IMR-90 (cell line): ENCODE results near the gene FXYD6.

ENCODE experiments used
- BHLHE40 ChIP-seq: fragments of 150-350 bp; IDR thresholded peaks from 2 replicates; pipeline ENCODE4 v1.6.1; 2016; ENCODE audit warnings: mild to moderate bottlenecking, low read depth, low read length
- CEBPB ChIP-seq: IDR thresholded peaks from 2 replicates; pipeline ENCODE4 v1.6.1; 2012; ENCODE audit warnings: low read depth, low read length, improper control_type of control experiment
- CTCF ChIP-seq: conservative IDR thresholded peaks from 2 replicates; pipeline ENCODE4 v1.5.1; 2012; ENCODE audit warnings: mild to moderate bottlenecking, low read depth, low read length, improper control_type of control experiment
- FOS ChIP-seq: fragments of 150-350 bp; IDR thresholded peaks from 2 replicates; pipeline ENCODE4 v1.6.1; 2016; ENCODE audit warnings: low read depth, low read length
- MAZ ChIP-seq: IDR thresholded peaks from 2 replicates; pipeline ENCODE4 v1.6.1; 2012; ENCODE audit warnings: low read depth, mild to moderate bottlenecking, low read length, improper control_type of control experiment, moderate library complexity, borderline replicate concordance
- MXI1 ChIP-seq: IDR thresholded peaks from 2 replicates; pipeline ENCODE4 v1.6.1; 2012; ENCODE audit warnings: low read depth, mild to moderate bottlenecking, low read length, moderate library complexity, borderline replicate concordance
- NFE2L2 ChIP-seq: fragments of 150-350 bp; IDR thresholded peaks from 2 replicates; pipeline ENCODE4 v1.6.1; 2016; ENCODE audit warnings: low read depth, mild to moderate bottlenecking, low read length
- POLR2A ChIP-seq: IDR thresholded peaks from 2 replicates; pipeline ENCODE4 v1.6.1; 2012; ENCODE audit warnings: mild to moderate bottlenecking, low read depth, low read length
- RAD21 ChIP-seq: IDR thresholded peaks from 2 replicates; pipeline ENCODE4 v1.6.1; 2012; ENCODE audit warnings: low read length, improper control_type of control experiment
- RCOR1 ChIP-seq: IDR thresholded peaks from 2 replicates; pipeline ENCODE4 v1.6.1; 2012; ENCODE audit warnings: mild to moderate bottlenecking, low read length, improper control_type of control experiment; ENCODE audit not compliant: insufficient replicate concordance
- SMC3 ChIP-seq: fragments of 150-350 bp; IDR thresholded peaks from 2 replicates; pipeline ENCODE4 v1.6.1; 2016; ENCODE audit warnings: low read depth, mild to moderate bottlenecking, antibody characterized with exemption, low read length, moderate library complexity
- TF ChIP-seq, protein P1 (sequence below): fragments of 150-350 bp; IDR thresholded peaks from 2 replicates; pipeline ENCODE4 v1.6.1; 2017; ENCODE audit warnings: mild to moderate bottlenecking, antibody characterized with exemption, low read length, low read depth

DNA sequence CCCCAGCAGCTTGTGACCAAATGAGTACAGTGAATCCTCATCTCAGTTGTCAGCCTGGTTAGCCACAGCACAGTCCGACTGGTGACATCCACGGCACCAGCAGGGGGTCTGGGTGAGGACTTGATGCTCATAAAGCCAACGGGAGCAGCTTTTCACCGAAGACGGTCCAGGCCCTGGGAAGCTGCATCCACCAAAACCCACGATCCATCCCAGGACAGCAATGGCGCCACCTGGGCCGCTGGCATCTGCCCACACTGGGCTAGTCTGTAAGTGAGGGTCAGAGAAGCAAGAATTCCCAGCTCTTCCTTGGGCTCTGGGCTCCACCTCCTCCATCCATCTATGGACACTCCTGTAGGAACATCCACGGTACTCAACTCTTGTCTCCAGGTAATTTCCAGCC is 25.1 kb upstream of the FXYD6 start:
- TF ChIP-seq CTCF (no peak), MAZ (no peak), POLR2A (no peak), RCOR1 (no peak), RAD21 (no peak), NFE2L2 (no peak), SMC3 (no peak), CEBPB (no peak), MXI1 (no peak), BHLHE40 (no peak), FOS (no peak)
- TF ChIP-seq, protein P1, sequence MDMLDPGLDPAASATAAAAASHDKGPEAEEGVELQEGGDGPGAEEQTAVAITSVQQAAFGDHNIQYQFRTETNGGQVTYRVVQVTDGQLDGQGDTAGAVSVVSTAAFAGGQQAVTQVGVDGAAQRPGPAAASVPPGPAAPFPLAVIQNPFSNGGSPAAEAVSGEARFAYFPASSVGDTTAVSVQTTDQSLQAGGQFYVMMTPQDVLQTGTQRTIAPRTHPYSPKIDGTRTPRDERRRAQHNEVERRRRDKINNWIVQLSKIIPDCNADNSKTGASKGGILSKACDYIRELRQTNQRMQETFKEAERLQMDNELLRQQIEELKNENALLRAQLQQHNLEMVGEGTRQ, result no peak
